Measurements from ENCODE around the gene EHBP1L1. TPM values are rescaled to one million over a fixed set of nuclear protein-coding genes. Genes with fewer than 3 reads are reported as not detected.

EHBP1L1 gene
- total RNA-seq, 2 donors from 2014 or later = 190 to 223 TPM

DNA sequence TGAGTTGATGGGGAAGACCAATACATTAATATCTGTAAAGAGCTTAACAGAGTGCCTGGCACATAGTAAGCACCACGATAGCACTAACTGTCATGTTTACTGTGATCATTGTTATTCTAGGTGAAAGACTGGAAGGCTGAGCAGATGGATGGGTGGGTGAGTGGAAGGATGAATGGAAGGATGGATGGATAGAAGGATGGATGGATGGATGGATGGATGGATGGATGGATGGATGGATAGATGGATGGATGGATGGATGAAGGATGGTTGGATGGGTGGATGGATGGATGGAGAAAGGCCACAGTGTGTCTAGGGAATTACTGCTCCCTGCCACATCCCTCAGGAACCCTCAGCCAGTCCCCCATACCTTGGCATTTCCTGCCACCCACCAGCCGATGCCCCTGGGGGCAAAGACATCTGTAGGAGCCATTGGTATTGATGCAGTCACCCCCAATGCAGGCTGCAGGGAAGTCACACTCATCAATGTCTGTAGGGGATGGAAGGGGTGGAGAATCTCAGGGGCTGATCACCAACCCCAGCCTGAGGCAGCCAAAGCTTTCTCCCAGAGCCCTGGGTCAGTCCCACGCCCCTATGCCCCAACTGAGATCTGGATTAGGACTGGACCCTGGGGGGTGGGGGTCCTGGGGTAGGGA is 33.0 kb upstream of the EHBP1L1 start:
- intact Hi-C loops (cut with DNase I) = loop anchor here in 1 of 2 donors (5.0 kb wide), 1 partner anchor 44 kb away; no protein-coding TSS in a partner anchor
- DNase-seq (ENCODE audit: low spot score) = no peak

DNA sequence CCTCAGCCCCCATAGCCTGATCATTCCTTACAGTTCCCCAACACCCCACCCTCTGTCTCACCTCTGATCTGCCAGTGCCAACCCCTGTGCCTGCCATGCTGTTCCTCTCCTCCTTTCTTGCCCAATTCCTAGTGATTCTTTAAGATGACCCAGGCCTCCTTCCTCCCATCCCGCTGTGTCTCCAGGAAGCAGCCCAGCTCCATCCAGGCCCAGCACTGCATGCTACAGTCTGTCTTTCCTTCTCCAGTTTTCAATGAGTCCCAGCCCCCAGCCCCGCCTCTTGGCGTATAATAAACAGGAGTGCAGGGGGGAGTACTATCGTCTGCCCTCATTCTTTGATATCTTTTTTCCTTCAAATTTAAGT is 30.0 kb upstream of the EHBP1L1 start:
- intact Hi-C loops (cut with DNase I) = no loop called here
- DNase-seq (ENCODE audit: low spot score) = no peak

DNA sequence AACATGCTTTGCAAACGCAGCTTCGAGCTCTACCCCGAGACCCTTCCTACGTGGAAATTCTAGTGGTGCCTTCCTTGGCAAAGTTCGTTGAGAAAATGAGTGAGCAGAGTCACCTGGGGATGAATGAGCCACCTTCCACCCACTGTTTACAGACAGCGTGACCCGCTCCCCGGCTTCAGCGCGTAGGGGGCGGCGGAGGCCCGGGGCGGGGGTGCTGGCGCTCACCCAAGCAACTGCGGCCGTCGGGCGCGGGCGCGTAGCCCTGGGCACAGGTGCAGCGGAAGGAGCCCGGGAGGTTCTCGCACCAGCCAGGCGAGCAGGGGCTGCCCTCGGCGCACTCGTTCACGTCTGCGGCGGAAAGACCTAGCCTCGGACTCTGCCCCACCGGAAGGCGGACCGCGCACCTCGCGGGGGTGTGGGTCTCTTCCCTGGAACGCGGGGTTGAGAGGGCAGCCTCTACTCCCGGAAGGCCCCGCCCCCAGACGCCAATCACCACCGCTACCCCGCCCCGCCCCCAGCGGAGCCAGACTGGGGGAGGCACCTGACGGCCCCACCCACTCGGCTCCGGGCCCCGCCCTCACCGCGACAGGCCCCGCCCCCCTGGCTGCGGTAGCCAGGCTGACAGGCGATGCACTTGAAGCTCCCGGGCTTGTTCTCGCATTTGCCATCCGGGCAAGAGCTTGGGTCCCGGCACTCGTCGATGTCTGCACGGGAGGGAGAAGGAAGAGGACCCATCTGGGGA is 29.5 kb upstream of the EHBP1L1 start:
- DNase-seq (ENCODE audit: low spot score) = peak; percentile 95

DNA sequence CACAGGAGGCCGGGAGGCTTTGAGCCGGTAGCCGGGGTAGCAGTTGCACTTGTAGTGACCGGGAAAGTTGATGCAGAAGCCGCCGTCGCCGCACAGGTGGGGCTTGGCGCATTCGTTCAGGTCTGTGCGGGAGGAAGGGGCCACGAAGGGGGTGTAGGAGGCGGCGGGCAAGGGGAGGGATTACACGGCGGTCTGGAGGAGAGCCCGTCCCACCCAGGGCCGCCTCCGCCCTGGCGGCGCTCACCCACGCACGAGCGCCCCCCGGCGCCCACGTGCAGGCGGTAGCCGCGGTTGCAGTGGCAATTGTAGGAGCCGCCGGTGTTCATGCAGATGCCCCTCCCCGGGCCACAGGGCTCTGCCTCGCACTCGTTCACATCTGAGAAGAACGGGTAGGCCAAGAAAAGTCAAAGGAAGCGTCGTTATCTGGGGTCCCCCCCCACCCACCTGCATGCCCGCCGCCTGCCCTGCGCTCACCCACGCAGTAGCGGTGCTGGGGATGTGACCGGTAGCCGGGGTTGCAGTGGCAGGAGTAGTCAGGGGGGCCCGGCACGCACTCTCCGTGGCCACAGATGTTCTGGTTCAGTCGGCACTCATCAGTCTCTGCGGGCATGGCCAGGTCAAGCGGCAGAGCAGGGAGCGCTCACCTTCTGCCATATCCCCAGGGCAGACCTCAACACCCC is 28.3 kb upstream of the EHBP1L1 start:
- no peak for DNase-seq (ENCODE audit: low spot score)
- intact Hi-C loops (cut with DNase I) = no loop called here

More for the DNA sequence above, 29.5 kb upstream of the EHBP1L1 start:
- intact Hi-C loops (cut with DNase I) = no loop called here

DNA sequence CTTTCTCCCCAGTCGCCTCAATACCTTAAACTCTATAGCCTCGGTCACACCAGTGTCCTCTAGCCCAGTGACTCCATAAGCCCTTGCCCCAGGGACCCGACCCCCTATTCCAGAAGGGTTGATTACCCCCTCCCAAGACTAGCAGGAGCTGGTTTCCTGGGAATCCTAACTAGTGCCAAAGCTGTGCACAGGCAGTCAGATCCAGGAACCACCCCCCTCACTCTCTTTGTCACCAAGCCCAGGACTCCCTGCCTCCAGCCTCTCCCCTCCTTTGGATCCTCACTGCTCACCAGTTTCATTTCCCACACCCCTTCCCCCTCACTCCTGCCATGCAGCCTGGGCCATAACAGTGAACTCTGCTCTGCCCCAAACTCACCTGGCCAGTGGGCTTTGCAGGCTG is 27.5 kb upstream of the EHBP1L1 start:
- intact Hi-C loops (cut with DNase I) = no loop called here
- no peak for DNase-seq (ENCODE audit: low spot score)

DNA sequence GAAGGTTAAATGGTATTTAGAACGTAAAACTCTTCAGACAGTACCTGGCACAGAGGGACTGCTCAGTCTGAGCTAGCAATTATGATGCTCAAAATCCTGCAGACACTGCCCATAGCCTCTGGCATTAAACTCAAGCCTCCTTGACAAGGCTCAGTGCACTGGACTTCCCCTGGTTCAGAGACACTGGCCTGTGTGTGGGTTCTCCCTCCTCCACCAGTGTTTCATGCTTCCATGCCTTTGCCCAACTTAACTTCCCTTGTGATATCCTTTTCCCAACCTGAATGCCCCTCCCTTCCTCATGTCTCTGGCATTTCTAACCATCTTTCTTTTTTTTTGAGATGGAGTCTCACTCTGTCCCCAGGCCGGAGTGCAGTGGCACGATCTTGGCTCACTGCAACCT is 26.8 kb upstream of the EHBP1L1 start:
- DNase-seq (ENCODE audit: low spot score) = no peak
- intact Hi-C loops (cut with DNase I) = no loop called here

DNA sequence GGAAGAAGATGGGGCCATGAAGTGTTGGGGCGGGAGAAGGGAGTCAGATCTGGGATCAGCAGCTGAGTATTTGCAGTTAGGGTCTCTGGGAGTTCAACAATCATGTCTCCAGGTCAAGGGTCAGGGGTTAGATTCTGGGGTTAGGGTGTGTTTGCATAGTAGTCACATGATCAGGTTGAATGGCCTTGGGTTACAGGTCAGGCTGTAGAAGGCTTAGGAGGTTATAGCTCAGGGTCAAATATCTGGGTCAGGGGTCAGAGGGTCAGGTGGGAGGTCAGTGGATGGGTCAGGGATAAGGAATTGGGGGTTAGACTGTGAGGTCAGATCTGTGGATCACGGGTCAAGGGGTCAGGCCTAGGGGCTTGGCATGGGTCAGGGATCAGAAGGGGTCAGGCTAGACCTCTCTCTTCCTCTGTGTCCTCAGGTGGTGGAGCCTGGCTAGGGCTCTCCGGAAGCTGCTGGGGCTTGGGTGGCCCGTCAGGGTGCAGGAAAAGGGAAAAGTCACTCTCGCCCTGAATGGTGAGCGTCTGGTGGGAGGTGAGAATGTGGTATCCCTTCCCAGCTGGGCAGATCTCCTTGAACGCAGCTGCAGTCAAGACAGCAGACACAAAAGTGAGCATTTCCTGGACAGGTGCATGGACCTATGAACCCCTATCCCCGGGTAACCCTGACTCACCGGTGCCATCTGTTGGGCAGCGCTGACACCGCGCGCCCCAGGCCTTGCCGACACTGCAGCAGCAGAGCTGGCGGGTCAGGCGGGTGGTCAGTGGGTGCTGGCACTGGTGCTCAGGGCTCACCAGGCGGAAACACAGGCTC is 24.1 kb upstream of the EHBP1L1 start:
- no peak for DNase-seq (ENCODE audit: low spot score)

DNA sequence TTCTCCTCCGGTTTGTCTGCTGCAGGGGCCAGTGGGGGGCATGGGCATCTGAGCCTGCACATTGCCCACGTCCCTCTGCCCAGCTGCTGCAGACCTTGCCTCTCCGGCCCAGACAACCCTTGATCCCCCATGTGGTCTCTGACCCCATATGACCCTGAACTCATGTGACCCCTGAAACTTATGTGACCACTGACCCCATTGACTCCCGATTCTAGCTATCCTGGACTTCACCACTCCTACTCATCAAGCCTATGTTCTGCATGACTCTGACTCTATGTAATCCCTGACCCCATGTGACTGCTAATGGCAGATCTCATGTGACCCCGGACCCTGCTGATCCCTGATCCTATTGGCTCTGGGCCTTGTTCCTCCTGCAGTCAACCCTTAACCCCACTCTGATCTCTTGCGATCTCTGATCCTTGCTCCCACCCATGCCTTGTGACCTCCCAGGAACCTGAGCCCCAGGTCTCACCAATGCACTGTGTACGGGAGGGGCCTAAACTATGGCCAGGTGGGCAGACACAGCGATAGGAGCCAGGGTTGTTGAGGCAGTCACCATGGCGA is 23.4 kb upstream of the EHBP1L1 start:
- no peak for DNase-seq (ENCODE audit: low spot score)

More for the DNA sequence above, 24.1 kb upstream of the EHBP1L1 start:
- intact Hi-C loops (cut with DNase I) = no loop called here

DNA sequence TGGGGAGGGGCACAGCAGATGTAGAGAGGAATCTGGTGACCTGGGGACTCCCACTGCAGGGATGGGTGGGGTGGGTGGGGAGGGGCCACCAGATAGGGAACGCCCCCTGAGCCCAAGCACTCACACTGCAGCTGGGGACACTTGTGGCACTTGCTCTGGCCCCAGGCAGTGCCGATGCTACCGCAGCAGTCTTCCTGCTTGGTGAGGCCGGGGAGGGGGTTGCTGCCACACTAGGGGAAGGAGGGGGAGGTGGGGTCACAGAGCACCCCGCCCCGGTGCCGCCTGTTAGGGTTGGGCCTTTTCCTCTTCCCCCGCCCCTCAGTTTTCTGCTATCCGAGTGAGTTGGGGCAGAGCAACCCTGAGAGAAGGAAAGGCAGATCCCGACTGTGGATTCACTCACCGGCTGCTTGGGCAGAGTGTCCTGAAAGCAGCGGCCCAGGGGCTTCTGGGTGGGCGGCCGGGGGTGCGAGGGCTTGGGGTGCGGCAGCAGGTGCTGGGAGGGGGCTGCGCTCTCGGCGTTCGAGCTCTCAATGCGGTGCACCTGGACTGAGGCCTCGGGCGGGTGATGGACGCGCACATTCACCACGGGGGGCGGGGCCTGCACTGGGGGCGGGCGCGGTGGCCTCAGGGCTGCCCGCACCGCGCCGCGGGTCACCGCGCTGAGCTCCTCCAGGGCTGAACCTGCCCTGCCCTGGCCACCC is 22.4 kb upstream of the EHBP1L1 start:
- no peak for DNase-seq (ENCODE audit: low spot score)
- intact Hi-C loops (cut with DNase I) = no loop called here

More for the DNA sequence above, 23.4 kb upstream of the EHBP1L1 start:
- intact Hi-C loops (cut with DNase I) = no loop called here

DNA sequence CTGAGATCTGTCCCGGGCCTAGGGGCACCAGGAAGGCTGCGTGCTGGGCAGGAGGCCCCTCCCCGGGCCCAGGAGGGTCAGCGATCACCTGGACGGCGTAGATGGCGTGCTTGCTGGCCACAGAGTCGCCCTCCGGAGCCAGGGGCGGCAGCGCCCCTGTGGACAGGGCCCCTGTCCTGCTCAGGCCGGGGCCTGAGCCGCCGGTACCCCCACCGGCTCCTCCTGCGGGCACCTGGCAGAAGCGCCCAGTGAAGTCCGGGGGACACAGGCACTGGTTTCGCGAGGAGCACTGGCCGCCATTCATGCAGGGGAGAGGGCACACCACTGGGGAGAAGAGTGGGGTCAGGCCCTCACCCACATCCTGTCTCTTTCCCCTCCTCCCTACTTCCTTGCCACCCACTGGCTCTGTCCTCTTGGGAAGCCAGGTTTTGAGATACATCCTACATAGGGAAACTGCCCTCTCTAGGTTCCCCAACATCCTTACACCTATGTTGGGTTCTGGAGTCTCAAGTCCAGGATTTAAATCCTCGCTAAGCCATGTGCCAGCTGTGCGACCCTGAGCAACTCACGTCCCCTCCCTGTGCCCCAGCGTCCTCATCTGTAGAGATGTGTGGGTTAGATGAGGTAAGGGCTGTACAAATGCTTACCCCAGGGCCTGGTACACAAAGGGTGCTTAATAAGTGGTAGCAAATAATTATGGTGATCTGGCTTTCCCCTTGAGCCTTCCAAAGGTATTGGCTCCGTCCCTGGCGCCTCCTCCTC is 21.6 kb upstream of the EHBP1L1 start:
- intact Hi-C loops (cut with DNase I) = no loop called here
- no peak for DNase-seq (ENCODE audit: low spot score)

DNA sequence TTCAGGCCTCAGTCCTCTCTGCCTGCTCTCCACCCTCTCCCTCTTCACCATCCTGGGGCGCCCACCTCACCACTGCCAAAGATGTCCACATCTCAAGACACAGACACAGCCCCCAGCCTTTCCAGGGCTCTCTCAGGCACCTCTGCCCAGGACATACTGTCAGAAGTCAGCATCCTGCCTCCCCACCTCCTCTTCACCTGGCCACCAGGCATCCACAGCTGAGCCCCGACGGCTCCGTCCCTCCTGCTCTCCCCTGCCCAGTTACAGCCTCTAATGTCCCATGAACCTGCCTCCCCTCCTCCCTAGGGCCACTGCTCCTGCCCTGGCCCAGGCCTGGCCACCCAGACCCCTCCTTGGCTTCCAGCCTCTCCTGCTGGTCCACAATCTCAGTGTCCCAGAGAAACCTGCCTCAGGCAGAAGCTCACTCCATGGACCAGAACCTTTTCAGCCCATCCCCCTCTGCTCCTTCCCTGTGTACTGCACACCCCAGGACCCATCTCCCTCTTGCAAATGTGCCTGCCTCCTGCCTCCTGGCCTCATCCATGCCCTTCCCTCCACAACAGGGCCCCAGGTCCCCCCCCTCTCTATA is 20.9 kb upstream of the EHBP1L1 start:
- intact Hi-C loops (cut with DNase I) = loop anchor here in 1 of 2 donors (5.0 kb wide), 1 partner anchor 407 kb away; the partner anchor contains the start of gene SART1
- DNase-seq (ENCODE audit: low spot score) = no peak

DNA sequence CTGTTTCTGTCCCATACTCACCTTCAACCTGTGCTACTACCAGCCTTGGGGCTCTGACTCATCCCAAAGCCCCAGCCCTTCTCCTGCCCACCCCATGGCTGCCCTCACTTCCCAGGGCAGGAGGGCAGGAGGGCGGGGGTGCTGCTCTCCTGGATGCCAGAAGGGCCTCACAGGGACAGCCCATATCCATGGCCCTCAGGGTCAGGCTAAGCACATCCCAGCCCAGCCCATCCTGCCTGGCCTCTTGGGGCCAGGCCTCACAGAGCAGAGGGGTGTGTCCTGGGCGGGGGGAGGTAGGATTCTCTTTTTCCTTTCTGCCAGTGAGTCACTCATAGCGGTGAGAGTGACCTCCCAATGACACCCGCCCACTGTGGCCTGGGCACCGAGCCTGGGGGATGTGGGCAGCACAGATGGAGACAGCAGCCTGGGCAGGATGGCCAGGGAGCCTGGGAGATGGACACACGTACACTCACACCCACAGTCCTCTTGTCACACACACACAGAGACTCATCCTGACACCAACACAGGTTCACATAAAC is 20.1 kb upstream of the EHBP1L1 start:
- DNase-seq (ENCODE audit: low spot score) = peak; percentile 93
- intact Hi-C loops (cut with DNase I) = loop anchor here in 1 of 2 donors (5.0 kb wide), 1 partner anchor 407 kb away; the partner anchor contains the start of gene SART1

DNA sequence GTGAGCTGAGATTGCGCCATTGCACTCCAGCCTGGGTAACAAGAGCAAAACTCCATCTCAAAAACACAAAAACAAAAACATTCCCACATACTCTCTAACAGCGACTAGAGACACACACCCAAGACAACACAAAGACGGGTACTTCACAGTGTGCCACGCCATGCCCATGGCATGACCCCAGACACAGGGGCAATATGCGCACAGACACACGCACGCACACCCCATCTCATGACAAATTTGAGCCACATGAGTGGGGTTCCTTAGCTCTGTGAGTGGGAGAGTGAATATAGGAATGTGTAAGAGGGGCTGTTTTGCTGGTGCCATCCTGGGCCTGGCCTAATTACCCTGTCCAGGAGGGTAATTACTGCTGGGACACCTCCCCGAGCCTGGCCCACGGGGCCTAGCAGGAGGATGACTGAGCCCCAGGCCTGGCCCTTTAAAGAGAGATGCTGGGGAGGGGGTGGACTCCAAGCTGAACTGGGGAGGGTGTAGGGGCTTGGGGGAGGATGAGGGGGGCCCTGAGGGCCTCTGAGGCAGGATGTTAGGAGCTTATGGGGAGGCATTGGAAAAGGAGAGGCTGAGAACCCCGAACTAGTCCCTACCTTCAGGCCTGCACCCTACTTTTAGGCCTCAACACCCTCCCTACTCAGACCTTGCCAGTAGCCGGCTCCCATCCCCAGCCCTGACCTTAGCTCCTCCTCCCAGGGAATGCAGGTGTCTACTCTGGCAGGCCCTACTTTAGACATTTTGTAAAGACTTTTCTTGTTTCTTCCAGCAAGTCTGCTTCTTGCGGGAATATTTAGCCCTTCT is 19.2 kb upstream of the EHBP1L1 start:
- intact Hi-C loops (cut with DNase I) = loop anchor here in 1 of 2 donors (5.0 kb wide), 1 partner anchor 406 kb away; the partner anchor contains the start of gene SART1
- DNase-seq (ENCODE audit: low spot score) = no peak

DNA sequence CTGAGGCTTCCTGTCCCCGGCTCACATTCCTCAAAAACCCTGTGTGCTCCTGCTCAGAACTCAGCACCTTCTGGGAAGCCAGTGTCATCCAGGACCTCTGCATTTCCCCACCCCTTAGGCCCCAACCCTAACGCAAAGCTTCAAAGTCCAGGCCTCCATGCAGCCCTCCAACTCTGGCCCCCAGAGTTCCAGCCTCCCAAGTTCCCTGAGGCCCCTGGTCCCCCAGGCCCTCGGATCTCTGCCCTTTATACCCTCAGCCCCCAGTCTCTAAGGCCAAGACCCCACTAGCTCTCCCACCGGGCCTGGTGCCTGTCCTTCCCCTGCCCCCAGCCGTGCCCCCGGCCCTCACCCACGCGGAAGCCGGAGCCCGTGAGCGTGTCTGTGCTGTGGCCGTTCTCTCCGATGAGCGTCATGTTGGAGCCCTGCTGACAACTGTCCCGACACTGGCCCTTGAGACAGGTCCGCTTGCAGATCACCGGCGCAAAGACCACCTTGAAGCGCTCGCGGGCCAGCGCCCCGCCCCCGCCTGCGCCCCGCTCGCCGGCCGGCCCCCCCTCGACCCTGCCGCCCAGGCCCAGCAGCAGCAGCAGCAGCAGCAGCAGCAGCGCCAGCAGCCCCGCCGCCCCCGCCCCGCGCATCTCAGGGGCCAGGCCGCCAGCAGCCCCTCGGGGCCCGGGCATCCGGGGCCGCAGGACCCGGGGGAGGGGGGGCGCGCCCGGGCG is 18.4 kb upstream of the EHBP1L1 start:
- intact Hi-C loops (cut with DNase I) = loop anchor here in 1 of 2 donors (5.0 kb wide), 1 partner anchor 405 kb away; the partner anchor contains the start of gene SART1
- DNase-seq (ENCODE audit: low spot score) = no peak
